Measurements from ENCODE around the gene CEACAM1.

- TF ChIP-seq, protein P1, sequence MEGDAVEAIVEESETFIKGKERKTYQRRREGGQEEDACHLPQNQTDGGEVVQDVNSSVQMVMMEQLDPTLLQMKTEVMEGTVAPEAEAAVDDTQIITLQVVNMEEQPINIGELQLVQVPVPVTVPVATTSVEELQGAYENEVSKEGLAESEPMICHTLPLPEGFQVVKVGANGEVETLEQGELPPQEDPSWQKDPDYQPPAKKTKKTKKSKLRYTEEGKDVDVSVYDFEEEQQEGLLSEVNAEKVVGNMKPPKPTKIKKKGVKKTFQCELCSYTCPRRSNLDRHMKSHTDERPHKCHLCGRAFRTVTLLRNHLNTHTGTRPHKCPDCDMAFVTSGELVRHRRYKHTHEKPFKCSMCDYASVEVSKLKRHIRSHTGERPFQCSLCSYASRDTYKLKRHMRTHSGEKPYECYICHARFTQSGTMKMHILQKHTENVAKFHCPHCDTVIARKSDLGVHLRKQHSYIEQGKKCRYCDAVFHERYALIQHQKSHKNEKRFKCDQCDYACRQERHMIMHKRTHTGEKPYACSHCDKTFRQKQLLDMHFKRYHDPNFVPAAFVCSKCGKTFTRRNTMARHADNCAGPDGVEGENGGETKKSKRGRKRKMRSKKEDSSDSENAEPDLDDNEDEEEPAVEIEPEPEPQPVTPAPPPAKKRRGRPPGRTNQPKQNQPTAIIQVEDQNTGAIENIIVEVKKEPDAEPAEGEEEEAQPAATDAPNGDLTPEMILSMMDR (IDR thresholded peaks at IDR 0.05) = no peak
- no peak for TF ChIP-seq POLR2A (IDR thresholded peaks at IDR 0.05)
These were observed 24.1 kb upstream of the CEACAM1 start for GRCh38 chr19:42552086-42553065.
